H9 (cell line): ENCODE results near the gene KIAA0513. TPM values are rescaled to one million over a fixed set of nuclear protein-coding genes. Genes with fewer than 3 reads are reported as not detected.

ENCODE experiments used
- DNase-seq: peaks from one replicate; pipeline ENCODE4 v3.0.0-alpha.2; 2017
- H2AFZ ChIP-seq: one replicate; pipeline ENCODE4 v1.6.1; 2013; ENCODE audit warnings: mild to moderate bottlenecking, low read length, control low read depth, moderate library complexity
- H2AK5ac ChIP-seq: 2 replicates; pipeline ENCODE4 v1.6.1; 2013; ENCODE audit warnings: low read length, control low read depth, mixed read lengths; ENCODE audit not compliant: insufficient read length
- H2BK120ac ChIP-seq: one replicate; pipeline ENCODE4 v1.6.1; 2013; ENCODE audit warnings: low read depth, mild to moderate bottlenecking, low read length, control low read depth, inconsistent platforms; ENCODE audit not compliant: poor library complexity, severe bottlenecking
- H2BK12ac ChIP-seq: 2 replicates; pipeline ENCODE4 v1.6.1; 2013; ENCODE audit warnings: low read length, control low read depth, mixed read lengths, low read depth; ENCODE audit not compliant: insufficient read length
- H2BK15ac ChIP-seq: 2 replicates; pipeline ENCODE4 v1.6.1; 2013; ENCODE audit warnings: low read depth, low read length, control low read depth
- H2BK20ac ChIP-seq: one replicate; pipeline ENCODE4 v1.6.1; 2013; ENCODE audit warnings: low read depth, mild to moderate bottlenecking, low read length, control low read depth, inconsistent platforms; ENCODE audit not compliant: poor library complexity, severe bottlenecking
- H2BK5ac ChIP-seq: 2 replicates; pipeline ENCODE4 v1.6.1; 2013; ENCODE audit warnings: low read length, control low read depth, mixed read lengths; ENCODE audit not compliant: insufficient read length
- H3K14ac ChIP-seq: 2 replicates; pipeline ENCODE4 v1.6.1; 2013; ENCODE audit warnings: low read length, control low read depth; ENCODE audit not compliant: insufficient read depth
- H3K18ac ChIP-seq: 2 replicates; pipeline ENCODE4 v1.6.1; 2013; ENCODE audit warnings: low read depth, mild to moderate bottlenecking, mixed read lengths, low read length, control low read depth; ENCODE audit not compliant: insufficient read length
- H3K23ac ChIP-seq: 2 replicates; pipeline ENCODE4 v1.6.1; 2013; ENCODE audit warnings: low read length, control low read depth, mixed read lengths, low read depth; ENCODE audit not compliant: insufficient read length
- H3K23me2 ChIP-seq: 2 replicates; pipeline ENCODE4 v1.6.1; 2013; ENCODE audit warnings: low read depth, mild to moderate bottlenecking, mixed read lengths, low read length, control low read depth; ENCODE audit not compliant: insufficient read length, poor library complexity, severe bottlenecking
- H3K27ac ChIP-seq: 2 replicates; pipeline ENCODE4 v1.5.1; 2013; ENCODE audit warnings: low read length, control low read depth, mixed read lengths, low read depth; ENCODE audit not compliant: insufficient read length
- H3K27me3 ChIP-seq: 2 replicates; pipeline ENCODE4 v1.6.1; 2013; ENCODE audit warnings: low read length, control low read depth, inconsistent platforms; ENCODE audit not compliant: insufficient read depth
- H3K4ac ChIP-seq: 2 replicates; pipeline ENCODE4 v1.6.1; 2013; ENCODE audit warnings: low read depth, mild to moderate bottlenecking, control low read depth, inconsistent platforms, low read length, moderate library complexity
- H3K4me1 ChIP-seq: 2 replicates; pipeline ENCODE4 v1.6.1; 2013; ENCODE audit warnings: low read length, control low read depth, inconsistent platforms; ENCODE audit not compliant: insufficient read depth
- H3K4me2 ChIP-seq: 2 replicates; pipeline ENCODE4 v1.6.1; 2013; ENCODE audit warnings: low read length, control low read depth, mixed read lengths; ENCODE audit not compliant: insufficient read length, insufficient read depth
- H3K56ac ChIP-seq: 2 replicates; pipeline ENCODE4 v1.6.1; 2013; ENCODE audit warnings: low read depth, mild to moderate bottlenecking, mixed read lengths, low read length, control low read depth; ENCODE audit not compliant: insufficient read length
- H3K79me1 ChIP-seq: 2 replicates; pipeline ENCODE4 v1.6.1; 2013; ENCODE audit warnings: low read depth, mild to moderate bottlenecking, moderate library complexity, low read length, control low read depth, inconsistent platforms; ENCODE audit not compliant: insufficient read depth, poor library complexity, severe bottlenecking
- H3K79me2 ChIP-seq: 2 replicates; pipeline ENCODE4 v1.6.1; 2013; ENCODE audit warnings: low read length, control low read depth, inconsistent platforms; ENCODE audit not compliant: insufficient read depth
- H3K9ac ChIP-seq: 2 replicates; pipeline ENCODE4 v1.6.1; 2013; ENCODE audit warnings: low read length, control low read depth, mixed read lengths; ENCODE audit not compliant: insufficient read length; ENCODE audit errors: extremely low read depth
- H3K9me3 ChIP-seq: one replicate; pipeline ENCODE4 v1.6.1; 2013; ENCODE audit warnings: low read depth, low read length, inconsistent platforms; ENCODE audit not compliant: control insufficient read depth
- H3T11ph ChIP-seq: one replicate; pipeline ENCODE4 v1.6.1; 2013; ENCODE audit warnings: mild to moderate bottlenecking, low read length, control low read depth, inconsistent platforms
- H4K20me1 ChIP-seq: one replicate; pipeline ENCODE4 v1.6.1; 2013; ENCODE audit not compliant: control insufficient read depth, insufficient read length, insufficient read depth
- H4K5ac ChIP-seq: 2 replicates; pipeline ENCODE4 v1.6.1; 2013; ENCODE audit warnings: low read depth, mild to moderate bottlenecking, mixed read lengths, low read length, control low read depth; ENCODE audit not compliant: insufficient read length
- H4K8ac ChIP-seq: replicated peaks from 2 replicates; pipeline ENCODE4 v1.6.1; 2013; ENCODE audit warnings: low read length, control low read depth, mixed read lengths, low read depth; ENCODE audit not compliant: insufficient read length
- H4K91ac ChIP-seq: 2 replicates; pipeline ENCODE4 v1.6.1; 2013; ENCODE audit warnings: low read depth, mild to moderate bottlenecking, moderate library complexity, mixed read lengths, low read length, control low read depth; ENCODE audit not compliant: insufficient read length
- H3K27ac Mint-ChIP-seq, 3 experiments: 2 replicates in 2 of 3; 3 replicates in 1 of 3; pipeline ENCODE4 v1.8.0; 2020 to 2021; ENCODE audit warnings: mixed read lengths in 3 of 3, mild to moderate bottlenecking in 1 of 3, moderate library complexity in 1 of 3
- H3K27me3 Mint-ChIP-seq: 2 replicates; pipeline ENCODE4 v1.8.0; 2021; ENCODE audit warnings: low read depth, mild to moderate bottlenecking, moderate library complexity, mixed read lengths
- H3K36me3 Mint-ChIP-seq, 3 experiments: 2 replicates in 2 of 3; 3 replicates in 1 of 3; pipeline ENCODE4 v1.8.0; 2020 to 2021; ENCODE audit warnings: low read depth in 3 of 3, mixed read lengths in 3 of 3; ENCODE audit not compliant: insufficient read depth in 1 of 3
- H3K4me1 Mint-ChIP-seq, 2 experiments: 2 replicates each; pipeline ENCODE4 v1.8.0; 2020; ENCODE audit warnings: mixed read lengths in 2 of 2
- H3K4me3 Mint-ChIP-seq, 2 experiments: 2 replicates in 1 of 2; 3 replicates in 1 of 2; pipeline ENCODE4 v1.8.0; 2020 to 2021; ENCODE audit warnings: mild to moderate bottlenecking in 2 of 2, mixed read lengths in 2 of 2, moderate library complexity in 1 of 2
- H3K9me3 Mint-ChIP-seq, 2 experiments: 2 replicates in 1 of 2; 3 replicates in 1 of 2; pipeline ENCODE4 v1.8.0; 2020; ENCODE audit warnings: mild to moderate bottlenecking in 2 of 2, mixed read lengths in 2 of 2, moderate library complexity in 1 of 2
- WGBS: extraction: QIAGEN DNeasy Blood & Tissue Kit; methylation state at CpG from one replicate; pipeline ENCODE4 v1.1.7; 2013; ENCODE audit warnings: missing lambda C conversion rate, low lambda C conversion rate, mixed read lengths; ENCODE audit not compliant: insufficient read length; ENCODE audit errors: extremely low coverage; 5-methylcytosine and 5-hydroxymethylcytosine counted together
- total RNA-seq: library from RNA; stranded (reverse); gene quantifications from 2 replicates; pipeline ENCODE4 v1.2.1, GENCODE V29; 2021
- TF ChIP-seq, protein P1 (sequence below): fragments of 200-600 bp; sonication (generic); conservative IDR thresholded peaks from 3 replicates; pipeline ENCODE4 v1.8.0; 2021; ENCODE audit warnings: antibody characterized with exemption, mild to moderate bottlenecking

The KIAA0513 gene
- total RNA-seq, 1 experiment from 2014 or later: 4.7 TPM

DNA sequence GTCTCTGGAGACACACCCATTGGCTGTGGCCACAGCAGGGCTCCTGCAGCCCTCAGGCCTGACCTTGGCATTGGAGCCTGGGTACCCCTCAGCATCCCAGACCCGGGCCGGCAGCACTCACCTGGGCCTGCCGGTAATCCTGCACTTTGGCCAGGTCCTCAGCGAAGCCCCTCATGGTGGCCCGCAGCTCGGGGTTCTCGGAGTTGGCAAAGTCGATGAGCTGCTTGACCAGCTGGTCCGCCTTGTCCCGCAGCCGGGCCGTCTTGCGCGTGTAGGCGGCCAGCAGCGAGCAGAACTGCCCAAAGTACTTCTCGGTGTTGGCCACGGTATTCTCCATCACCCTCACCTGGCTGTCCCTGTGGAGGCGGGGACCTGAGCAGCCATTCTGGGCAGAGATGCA, 82.5 kb downstream of the KIAA0513 start:
- H3K36me3 Mint-ChIP-seq: no peaks in the 10 kb centered on the region
- H3K27ac ChIP-seq: no peak overlapping the region
- no peaks in the 10 kb centered on the region for H3K79me1 ChIP-seq
- H3K4me1 ChIP-seq: no peaks in the 10 kb centered on the region
- TF ChIP-seq, protein P1, sequence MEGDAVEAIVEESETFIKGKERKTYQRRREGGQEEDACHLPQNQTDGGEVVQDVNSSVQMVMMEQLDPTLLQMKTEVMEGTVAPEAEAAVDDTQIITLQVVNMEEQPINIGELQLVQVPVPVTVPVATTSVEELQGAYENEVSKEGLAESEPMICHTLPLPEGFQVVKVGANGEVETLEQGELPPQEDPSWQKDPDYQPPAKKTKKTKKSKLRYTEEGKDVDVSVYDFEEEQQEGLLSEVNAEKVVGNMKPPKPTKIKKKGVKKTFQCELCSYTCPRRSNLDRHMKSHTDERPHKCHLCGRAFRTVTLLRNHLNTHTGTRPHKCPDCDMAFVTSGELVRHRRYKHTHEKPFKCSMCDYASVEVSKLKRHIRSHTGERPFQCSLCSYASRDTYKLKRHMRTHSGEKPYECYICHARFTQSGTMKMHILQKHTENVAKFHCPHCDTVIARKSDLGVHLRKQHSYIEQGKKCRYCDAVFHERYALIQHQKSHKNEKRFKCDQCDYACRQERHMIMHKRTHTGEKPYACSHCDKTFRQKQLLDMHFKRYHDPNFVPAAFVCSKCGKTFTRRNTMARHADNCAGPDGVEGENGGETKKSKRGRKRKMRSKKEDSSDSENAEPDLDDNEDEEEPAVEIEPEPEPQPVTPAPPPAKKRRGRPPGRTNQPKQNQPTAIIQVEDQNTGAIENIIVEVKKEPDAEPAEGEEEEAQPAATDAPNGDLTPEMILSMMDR: no peak
- H2BK15ac ChIP-seq: no peak overlapping the region
- H3K23ac ChIP-seq: no peak overlapping the region
- H3K18ac ChIP-seq: no peak overlapping the region
- no CpG with 5 or more reads among the region's 19 CpGs for WGBS
- no peak overlapping the region for H2AK5ac ChIP-seq
- no peaks in the 10 kb centered on the region for H3K9me3 ChIP-seq
- H2AFZ ChIP-seq: no peak overlapping the region
- H2BK12ac ChIP-seq: no peak overlapping the region
- H3K9ac ChIP-seq: no peak overlapping the region
- H3K4me1 Mint-ChIP-seq: peaks cover 18 to 30% of the 10 kb centered on the region in 2 experiments
- no peak overlapping the region for H3K27ac Mint-ChIP-seq
- H3K4ac ChIP-seq: no peak overlapping the region
- H3K9me3 Mint-ChIP-seq: no peaks in the 10 kb centered on the region; a peak in 2 of 5 replicates
- H3K27me3 ChIP-seq: no peaks in the 10 kb centered on the region
- H4K5ac ChIP-seq: no peak overlapping the region
- no peaks in the 10 kb centered on the region for H4K20me1 ChIP-seq
- H2BK20ac ChIP-seq: no peak overlapping the region
- no peak overlapping the region for H3T11ph ChIP-seq
- H3K4me3 Mint-ChIP-seq: no peak overlapping the region
- H3K79me2 ChIP-seq: no peaks in the 10 kb centered on the region
- peaks cover 22% of the 10 kb centered on the region for H3K27me3 Mint-ChIP-seq
- H3K14ac ChIP-seq: no peak overlapping the region; the same call in 1 of the 2 replicates
- no peak overlapping the region for H4K8ac ChIP-seq
- H3K4me2 ChIP-seq: no peak overlapping the region
- DNase-seq: no peak
- no peak overlapping the region for H3K56ac ChIP-seq
- H3K23me2 ChIP-seq: no peaks in the 10 kb centered on the region
- no peak overlapping the region for H2BK120ac ChIP-seq
- no peak overlapping the region for H2BK5ac ChIP-seq
- no peak overlapping the region for H4K91ac ChIP-seq
